Esophagus squamous epithelium (tissue), 5 donors: Measurements from ENCODE around the gene LARGE1. TPM values are rescaled to one million over a fixed set of nuclear protein-coding genes. Genes with fewer than 3 reads are reported as not detected.

Experiments used
- DNase-seq: peaks from one replicate; lab custom pipeline; 2025; lab: John Stamatoyannopoulos, UW
- H3K27ac ChIP-seq, 4 donors: fragments of 200-600 bp; sonication (generic); one replicate each; pipeline ENCODE4 v1.5.1; 2016 to 2019; ENCODE audit warnings: mild to moderate bottlenecking in 1 of 4
- H3K27me3 ChIP-seq, 4 donors: fragments of 200-600 bp; sonication (generic); 1 replicate in 3 of 4; 2 replicates in 1 of 4; pipeline versions ENCODE4 v1.5.1 to v1.6.0; 2017 to 2021; ENCODE audit warnings: antibody characterized with exemption in 1 of 4
- H3K36me3 ChIP-seq, 3 donors: fragments of 200-600 bp; sonication (generic); one replicate each; pipeline ENCODE4 v1.5.1; 2016 to 2019
- H3K4me1 ChIP-seq, 3 donors: fragments of 200-600 bp; sonication (generic); one replicate each; pipeline ENCODE4 v1.5.1; 2017 to 2019
- H3K4me3 ChIP-seq, 4 donors: fragments of 200-600 bp; sonication (generic); 1 replicate in 3 of 4; 2 replicates in 1 of 4; pipeline ENCODE4 v1.5.1; 2016 to 2019; ENCODE audit warnings: mild to moderate bottlenecking in 2 of 4, moderate library complexity in 1 of 4
- H3K9me3 ChIP-seq, 3 donors: fragments of 200-600 bp; sonication (generic); one replicate each; pipeline ENCODE4 v1.5.1; 2016 to 2019
- POLR2A ChIP-seq, 4 donors: fragments of 450-650 bp; IDR thresholded peaks; one replicate each; pipeline ENCODE4 v1.6.1; 2017; ENCODE audit warnings: antibody characterized with exemption in 4 of 4, mild to moderate bottlenecking in 4 of 4, moderate library complexity in 3 of 4
- WGBS, 2 donors: methylation state at CpG; one replicate each; pipeline ENCODE4 v1.1.5; 2018; 5-methylcytosine and 5-hydroxymethylcytosine counted together
- intact Hi-C: fragments of 100-400 bp; cut with DNase I; formaldehyde crosslinking; loops from one replicate; pipeline ENCODE4 v1.15.0; 2022
- total RNA-seq, 4 donors: library from RNA; depleted of rRNA; stranded (reverse); fragments of >200 nt; gene quantifications; one replicate each; pipeline ENCODE4 v1.1.0, GENCODE V29; 2016
- TF ChIP-seq, protein P1 (sequence below), 6 experiments: fragments of 450-650 bp in 4 of 6; fragments of 200-600 bp in 2 of 6; sonication (generic) in 2 of 6; IDR thresholded peaks; one replicate each; pipeline ENCODE4 v1.5.1; 2016 to 2019; ENCODE audit warnings: antibody characterized with exemption in 6 of 6, mild to moderate bottlenecking in 4 of 6, moderate library complexity in 4 of 6
- donor health status: DM: yes; HTN: yes; CAD: no.

LARGE1 gene
- total RNA-seq, 4 donors from 2014 or later: 5.2 to 15.1 (median 6.6) TPM

DNA sequence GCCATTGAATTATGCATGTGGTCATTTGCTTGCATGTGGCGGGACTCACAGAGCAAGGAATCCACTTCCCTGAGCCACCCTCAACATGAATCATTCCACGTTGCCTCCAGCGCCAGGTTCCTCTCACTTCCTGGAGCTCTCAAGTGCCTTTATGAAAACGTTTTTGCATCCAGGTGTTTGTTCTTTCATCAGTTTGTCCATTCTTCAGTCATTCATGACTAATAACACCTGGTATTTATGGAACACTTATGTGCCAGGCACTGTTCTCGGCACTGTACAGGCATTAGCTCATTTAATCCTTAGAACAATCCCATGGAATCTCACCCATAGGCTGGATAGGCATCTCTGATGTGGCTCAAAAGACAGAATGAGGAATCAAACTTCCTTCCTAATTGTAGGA, 606.0 kb downstream of the LARGE1 start:
- Histone ChIP-seq H3K36me3 (peaks cover 0 to 31% (median 0%) of the 10 kb centered on the region in 3 donors), H3K27ac (no peak overlapping the region), H3K4me3 (no peak overlapping the region), H3K27me3 (no peaks in the 10 kb centered on the region), H3K4me1 (no peaks in the 10 kb centered on the region), H3K9me3 (no peaks in the 10 kb centered on the region)
- 35 to 53% methylated on average over 5 of the region's 5 CpGs for WGBS, 2 donors
- DNase-seq: no peak
- TF ChIP-seq POLR2A (IDR thresholded peaks at IDR 0.05): no peak
- TF ChIP-seq, protein P1, sequence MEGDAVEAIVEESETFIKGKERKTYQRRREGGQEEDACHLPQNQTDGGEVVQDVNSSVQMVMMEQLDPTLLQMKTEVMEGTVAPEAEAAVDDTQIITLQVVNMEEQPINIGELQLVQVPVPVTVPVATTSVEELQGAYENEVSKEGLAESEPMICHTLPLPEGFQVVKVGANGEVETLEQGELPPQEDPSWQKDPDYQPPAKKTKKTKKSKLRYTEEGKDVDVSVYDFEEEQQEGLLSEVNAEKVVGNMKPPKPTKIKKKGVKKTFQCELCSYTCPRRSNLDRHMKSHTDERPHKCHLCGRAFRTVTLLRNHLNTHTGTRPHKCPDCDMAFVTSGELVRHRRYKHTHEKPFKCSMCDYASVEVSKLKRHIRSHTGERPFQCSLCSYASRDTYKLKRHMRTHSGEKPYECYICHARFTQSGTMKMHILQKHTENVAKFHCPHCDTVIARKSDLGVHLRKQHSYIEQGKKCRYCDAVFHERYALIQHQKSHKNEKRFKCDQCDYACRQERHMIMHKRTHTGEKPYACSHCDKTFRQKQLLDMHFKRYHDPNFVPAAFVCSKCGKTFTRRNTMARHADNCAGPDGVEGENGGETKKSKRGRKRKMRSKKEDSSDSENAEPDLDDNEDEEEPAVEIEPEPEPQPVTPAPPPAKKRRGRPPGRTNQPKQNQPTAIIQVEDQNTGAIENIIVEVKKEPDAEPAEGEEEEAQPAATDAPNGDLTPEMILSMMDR (IDR thresholded peaks at IDR 0.05): no peak
- intact Hi-C loops: no loop called here

DNA sequence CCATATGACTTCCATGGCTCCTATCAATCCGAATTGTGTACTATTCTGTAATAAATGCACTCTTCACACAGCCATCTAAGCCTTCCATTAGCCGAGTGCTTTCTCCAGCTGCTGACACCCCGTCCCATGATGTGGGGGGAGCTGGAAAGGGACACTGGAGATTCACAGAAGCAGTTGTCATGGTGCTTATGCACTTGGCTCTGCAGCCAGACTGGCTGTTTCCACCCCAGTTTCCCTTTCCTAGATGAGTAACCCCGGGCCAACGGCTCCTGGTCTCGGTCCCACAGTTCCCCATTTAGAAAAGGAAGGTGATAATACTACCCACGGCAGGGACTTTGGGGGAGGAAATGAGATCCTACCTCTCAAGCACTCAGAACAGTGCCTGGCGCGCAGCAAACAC, 617.2 kb downstream of the LARGE1 start:
- H3K4me1 ChIP-seq: peaks cover 0 to 25% (median 4%) of the 10 kb centered on the region in 3 donors
- intact Hi-C loops: loop anchor here (5.0 to 10.0 kb wide), 2 partner anchors 274 to 802 kb away; no protein-coding TSS in a partner anchor
- no peaks in the 10 kb centered on the region for H3K36me3 ChIP-seq
- TF ChIP-seq, protein P1 (IDR thresholded peaks at IDR 0.05): no peak
- DNase-seq: no peak
- no peak overlapping the region for H3K27ac ChIP-seq
- no peaks in the 10 kb centered on the region for H3K9me3 ChIP-seq
- WGBS, 2 donors: 51 to 76% methylated on average over 6 to 9 of the region's 9 CpGs
- H3K4me3 ChIP-seq: no peak overlapping the region
- H3K27me3 ChIP-seq: no peaks in the 10 kb centered on the region

DNA sequence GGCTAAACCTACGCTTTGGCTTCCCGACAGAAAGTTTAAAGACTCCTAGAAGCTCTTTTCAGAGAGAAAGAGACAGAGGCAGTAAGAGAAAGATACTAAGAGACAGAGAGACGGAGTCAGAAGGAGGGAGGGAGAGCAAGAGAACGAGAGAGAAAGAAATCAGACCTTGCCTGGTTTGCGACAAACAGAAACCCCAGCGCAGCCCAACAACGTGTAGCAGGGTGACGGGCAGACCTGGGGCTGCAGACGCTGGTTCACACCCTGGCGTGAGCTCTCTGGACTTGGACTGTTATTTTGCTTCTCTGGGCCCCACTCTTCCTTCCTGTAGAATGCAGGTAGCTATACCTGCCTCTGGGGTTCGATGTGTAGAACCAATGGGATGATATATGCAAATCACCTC, 617.7 kb downstream of the LARGE1 start:
- peaks cover 0 to 25% (median 4%) of the 10 kb centered on the region in 3 donors for H3K4me1 ChIP-seq
- H3K27me3 ChIP-seq: no peaks in the 10 kb centered on the region
- 70 to 71% methylated on average over 11 of the region's 11 CpGs for WGBS, 2 donors
- no peak overlapping the region for H3K27ac ChIP-seq
- intact Hi-C loops: loop anchor here (5.0 to 10.0 kb wide), 2 partner anchors 275 to 802 kb away; no protein-coding TSS in a partner anchor
- H3K4me3 ChIP-seq: peak overlapping the region in 1 of 4 donors; percentile 4
- H3K36me3 ChIP-seq: no peaks in the 10 kb centered on the region
- TF ChIP-seq POLR2A (IDR thresholded peaks at IDR 0.05): no peak
- TF ChIP-seq, protein P1 (IDR thresholded peaks at IDR 0.05): no peak
- DNase-seq: no peak
- H3K9me3 ChIP-seq: no peaks in the 10 kb centered on the region

DNA sequence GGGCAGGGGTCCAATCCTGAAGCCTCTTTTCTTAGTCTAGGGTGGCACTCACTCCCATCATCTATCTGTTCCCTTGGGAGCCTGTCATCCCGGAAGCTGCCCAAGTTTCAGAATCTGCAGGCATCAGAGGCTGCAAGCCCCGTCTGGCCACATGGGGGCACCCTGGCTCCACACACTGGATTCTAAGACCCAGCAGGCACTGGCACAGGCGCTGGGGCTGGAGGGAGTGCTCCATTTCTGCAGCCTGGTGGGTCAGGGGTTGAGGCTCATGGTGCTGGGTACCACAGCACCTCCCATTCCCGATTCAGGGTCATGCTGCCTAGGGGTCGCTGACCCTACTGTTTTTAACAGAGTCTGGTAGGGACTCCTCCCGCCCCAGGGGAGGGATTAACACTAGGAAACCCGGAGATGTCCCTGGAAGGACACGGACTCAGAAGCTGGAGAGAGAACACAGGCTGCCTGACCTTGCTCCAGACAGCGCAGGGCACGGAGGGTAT, 618.2 kb downstream of the LARGE1 start:
- Histone ChIP-seq H3K4me1 (peaks cover 0 to 25% (median 4%) of the 10 kb centered on the region in 3 donors), H3K27me3 (no peaks in the 10 kb centered on the region), H3K9me3 (no peaks in the 10 kb centered on the region), H3K36me3 (no peaks in the 10 kb centered on the region), H3K27ac (no peak overlapping the region), H3K4me3 (peak overlapping the region in 1 of 4 donors; percentile 4)
- intact Hi-C loops: loop anchor here (5.0 to 10.0 kb wide), 2 partner anchors 275 to 803 kb away; no protein-coding TSS in a partner anchor
- no peak for TF ChIP-seq POLR2A (IDR thresholded peaks at IDR 0.05)
- TF ChIP-seq, protein P1 (IDR thresholded peaks at IDR 0.05): peak; percentile 76 to 92 (median 89)
- peak; percentile 8 for DNase-seq
- WGBS, 2 donors: 32 to 41% methylated on average over 3 to 5 of the region's 10 CpGs

GRCh38 chr22:33300165-33300564, 620.1 kb downstream of the LARGE1 start:
- no peaks in the 10 kb centered on the region for H3K27me3 ChIP-seq
- no peaks in the 10 kb centered on the region for H3K9me3 ChIP-seq
- no peaks in the 10 kb centered on the region for H3K36me3 ChIP-seq
- TF ChIP-seq, protein P1 (IDR thresholded peaks at IDR 0.05): no peak
- TF ChIP-seq POLR2A (IDR thresholded peaks at IDR 0.05): no peak
- DNase-seq: no peak
- peaks cover 0 to 25% (median 4%) of the 10 kb centered on the region in 3 donors for H3K4me1 ChIP-seq
- WGBS, 2 donors: 29 to 64% methylated on average over 1 of the region's 1 CpG
- H3K4me3 ChIP-seq: no peak overlapping the region
- H3K27ac ChIP-seq: no peak overlapping the region
- intact Hi-C loops: loop anchor here (5.0 to 10.0 kb wide), 2 partner anchors 277 to 805 kb away; no protein-coding TSS in a partner anchor
